ENCODE results near the gene DNASE1L1.
A peak's percentile ranks its signal among the peaks of the same experiment; 100 is the strongest.

The DNASE1L1 gene

DNA sequence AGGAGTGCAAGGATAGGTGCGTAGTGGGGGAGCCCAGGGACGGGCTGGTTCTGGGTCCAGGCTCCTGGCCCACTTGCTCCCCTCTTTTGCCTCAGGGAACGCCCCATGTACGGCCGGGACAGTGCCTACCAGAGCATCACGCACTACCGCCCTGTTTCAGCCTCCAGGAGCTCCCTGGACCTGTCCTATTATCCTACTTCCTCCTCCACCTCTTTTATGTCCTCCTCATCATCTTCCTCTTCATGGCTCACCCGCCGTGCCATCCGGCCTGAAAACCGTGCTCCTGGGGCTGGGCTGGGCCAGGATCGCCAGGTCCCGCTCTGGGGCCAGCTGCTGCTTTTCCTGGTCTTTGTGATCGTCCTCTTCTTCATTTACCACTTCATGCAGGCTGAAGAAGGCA, 28.3 kb downstream of the DNASE1L1 start:
- H3K4me2 ChIP-seq (ENCODE audit: low read length): peak overlapping the region; percentile 73; the same call in 1 of the 2 replicates
- H3K4me3 ChIP-seq (ENCODE audit: low read depth, low read length, poor library complexity, severe bottlenecking): peak overlapping the region; percentile 90
- no peak overlapping the region for H2AFZ ChIP-seq (ENCODE audit: low read length)
- peaks cover 25% of the 10 kb centered on the region for H3K4me1 ChIP-seq (ENCODE audit: insufficient read depth, low read length, severe bottlenecking)
- H3K9me2 ChIP-seq (ENCODE audit: low read depth, low read length): no peaks in the 10 kb centered on the region
- no peaks in the 10 kb centered on the region for H4K20me1 ChIP-seq (ENCODE audit: insufficient read depth, low read length)
- no peaks in the 10 kb centered on the region for H3K27me3 ChIP-seq (ENCODE audit: insufficient read depth, low read length)
- no peaks in the 10 kb centered on the region for H3K9me3 ChIP-seq (ENCODE audit: low read length)
- peaks cover 8% of the 10 kb centered on the region for H3K36me3 ChIP-seq (ENCODE audit: insufficient read depth, low read length)
- no peaks in the 10 kb centered on the region; the same call in 1 of the 2 replicates for H3K79me2 ChIP-seq (ENCODE audit: insufficient read depth, low read length)
- H3K27ac ChIP-seq (ENCODE audit: low read depth, low read length, poor library complexity, severe bottlenecking): no peak overlapping the region
- H3K9ac ChIP-seq (ENCODE audit: low read length): peak overlapping the region; percentile 96; the same call in 1 of the 2 replicates
- H3F3A ChIP-seq (ENCODE audit: insufficient read depth, low read length): no peaks in the 10 kb centered on the region
- TF ChIP-seq, protein P1, sequence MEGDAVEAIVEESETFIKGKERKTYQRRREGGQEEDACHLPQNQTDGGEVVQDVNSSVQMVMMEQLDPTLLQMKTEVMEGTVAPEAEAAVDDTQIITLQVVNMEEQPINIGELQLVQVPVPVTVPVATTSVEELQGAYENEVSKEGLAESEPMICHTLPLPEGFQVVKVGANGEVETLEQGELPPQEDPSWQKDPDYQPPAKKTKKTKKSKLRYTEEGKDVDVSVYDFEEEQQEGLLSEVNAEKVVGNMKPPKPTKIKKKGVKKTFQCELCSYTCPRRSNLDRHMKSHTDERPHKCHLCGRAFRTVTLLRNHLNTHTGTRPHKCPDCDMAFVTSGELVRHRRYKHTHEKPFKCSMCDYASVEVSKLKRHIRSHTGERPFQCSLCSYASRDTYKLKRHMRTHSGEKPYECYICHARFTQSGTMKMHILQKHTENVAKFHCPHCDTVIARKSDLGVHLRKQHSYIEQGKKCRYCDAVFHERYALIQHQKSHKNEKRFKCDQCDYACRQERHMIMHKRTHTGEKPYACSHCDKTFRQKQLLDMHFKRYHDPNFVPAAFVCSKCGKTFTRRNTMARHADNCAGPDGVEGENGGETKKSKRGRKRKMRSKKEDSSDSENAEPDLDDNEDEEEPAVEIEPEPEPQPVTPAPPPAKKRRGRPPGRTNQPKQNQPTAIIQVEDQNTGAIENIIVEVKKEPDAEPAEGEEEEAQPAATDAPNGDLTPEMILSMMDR (IDR thresholded peaks at IDR 0.05; ENCODE audit: low read length): no peak
- no peak for TF ChIP-seq EZH2 (IDR thresholded peaks at IDR 0.05; ENCODE audit: borderline replicate concordance, low read length)

DNA sequence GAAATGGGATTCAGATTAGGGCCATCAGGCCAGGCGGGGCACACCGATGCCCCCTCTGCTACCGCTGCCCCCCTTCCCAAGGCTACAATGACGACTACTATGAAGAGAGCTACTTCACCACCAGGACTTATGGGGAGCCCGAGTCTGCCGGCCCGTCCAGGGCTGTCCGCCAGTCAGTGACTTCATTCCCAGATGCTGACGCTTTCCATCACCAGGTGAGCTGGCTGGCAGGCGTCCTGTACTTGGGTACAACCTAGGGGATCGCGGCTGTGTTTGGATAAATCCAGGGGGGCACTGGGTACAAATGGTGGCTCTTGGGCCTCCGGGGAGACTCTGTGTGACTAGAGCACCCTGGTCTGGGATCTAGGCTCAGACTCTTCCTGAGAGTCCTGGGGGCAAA, 28.9 kb downstream of the DNASE1L1 start:
- Histone ChIP-seq H3K4me2 (ENCODE audit: low read length) (peak overlapping the region; percentile 73), H3K36me3 (ENCODE audit: insufficient read depth, low read length) (peaks cover 8% of the 10 kb centered on the region), H4K20me1 (ENCODE audit: insufficient read depth, low read length) (no peaks in the 10 kb centered on the region), H3K79me2 (ENCODE audit: insufficient read depth, low read length) (no peaks in the 10 kb centered on the region; the same call in 1 of the 2 replicates), H2AFZ (ENCODE audit: low read length) (no peak overlapping the region), H3K4me3 (ENCODE audit: low read depth, low read length, poor library complexity, severe bottlenecking) (peak overlapping the region; percentile 90), H3K27me3 (ENCODE audit: insufficient read depth, low read length) (no peaks in the 10 kb centered on the region), H3K9me3 (ENCODE audit: low read length) (no peaks in the 10 kb centered on the region), H3K4me1 (ENCODE audit: insufficient read depth, low read length, severe bottlenecking) (peaks cover 25% of the 10 kb centered on the region), H3K9ac (ENCODE audit: low read length) (peak overlapping the region; percentile 96), H3K27ac (ENCODE audit: low read depth, low read length, poor library complexity, severe bottlenecking) (no peak overlapping the region), H3F3A (ENCODE audit: insufficient read depth, low read length) (no peaks in the 10 kb centered on the region), H3K9me2 (ENCODE audit: low read depth, low read length) (no peaks in the 10 kb centered on the region)
- TF ChIP-seq, protein P1 (IDR thresholded peaks at IDR 0.05; ENCODE audit: low read length): no peak
- no peak for TF ChIP-seq EZH2 (IDR thresholded peaks at IDR 0.05; ENCODE audit: borderline replicate concordance, low read length)

DNA sequence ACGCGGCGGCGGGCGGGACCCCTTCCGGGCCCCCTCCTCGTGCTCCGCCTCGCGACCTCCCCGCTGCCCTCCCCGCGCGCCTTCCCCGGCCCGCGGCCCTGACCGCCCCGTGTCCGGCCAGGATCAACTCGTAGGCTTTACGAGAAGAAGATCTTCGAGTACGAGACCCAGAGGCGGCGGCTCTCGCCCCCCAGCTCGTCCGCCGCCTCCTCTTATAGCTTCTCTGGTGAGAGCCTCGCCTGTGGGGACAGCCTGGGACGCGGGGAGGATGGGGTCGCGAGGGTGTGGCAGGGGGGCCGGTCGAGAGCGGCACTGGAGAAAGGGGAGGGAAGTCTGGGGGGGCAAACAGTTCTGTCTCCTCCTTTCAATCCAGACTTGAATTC, 29.5 kb downstream of the DNASE1L1 start:
- Histone ChIP-seq H3K36me3 (ENCODE audit: insufficient read depth, low read length) (peaks cover 8% of the 10 kb centered on the region), H3K9ac (ENCODE audit: low read length) (peak overlapping the region; percentile 96), H3K27ac (ENCODE audit: low read depth, low read length, poor library complexity, severe bottlenecking) (peak overlapping the region; percentile 10), H3F3A (ENCODE audit: insufficient read depth, low read length) (no peaks in the 10 kb centered on the region), H3K79me2 (ENCODE audit: insufficient read depth, low read length) (no peaks in the 10 kb centered on the region; the same call in 1 of the 2 replicates), H3K9me2 (ENCODE audit: low read depth, low read length) (no peaks in the 10 kb centered on the region), H3K4me1 (ENCODE audit: insufficient read depth, low read length, severe bottlenecking) (peaks cover 30% of the 10 kb centered on the region), H2AFZ (ENCODE audit: low read length) (no peak overlapping the region), H3K4me3 (ENCODE audit: low read depth, low read length, poor library complexity, severe bottlenecking) (peak overlapping the region; percentile 90), H3K4me2 (ENCODE audit: low read length) (peak overlapping the region; percentile 73), H3K9me3 (ENCODE audit: low read length) (no peaks in the 10 kb centered on the region), H4K20me1 (ENCODE audit: insufficient read depth, low read length) (no peaks in the 10 kb centered on the region), H3K27me3 (ENCODE audit: insufficient read depth, low read length) (no peaks in the 10 kb centered on the region)
- no peak for TF ChIP-seq EZH2 (IDR thresholded peaks at IDR 0.05; ENCODE audit: borderline replicate concordance, low read length)
- TF ChIP-seq, protein P1 (IDR thresholded peaks at IDR 0.05; ENCODE audit: low read length): no peak

Data from OCI-LY1 (cell line).